Keratinocyte (primary cell): ENCODE measurements around the gene ZNF888. TPM values are rescaled to one million over a fixed set of nuclear protein-coding genes. Genes with fewer than 3 reads are reported as not detected.

ENCODE experiments used
- DNase-seq: peaks from one replicate; pipeline ENCODE4 v3.0.0-alpha.2; 2011; ENCODE audit warnings: low read depth, missing footprints, low spot score
- FAIRE-seq: peaks from 2 replicates; lab custom pipeline; 2011; peaks lifted over from hg19 to GRCh38; lab: Jason Lieb, UNC
- H2AFZ ChIP-seq: 2 replicates; pipeline ENCODE4 v1.6.0; 2012; ENCODE audit warnings: low read length, control low read depth, inconsistent platforms; ENCODE audit not compliant: control insufficient read depth
- H3K27ac ChIP-seq: 2 replicates; pipeline ENCODE4 v1.5.1; 2011; ENCODE audit warnings: low read length; ENCODE audit not compliant: control insufficient read depth, insufficient read depth
- H3K27me3 ChIP-seq: 3 replicates; pipeline ENCODE4 v1.6.0; 2011; ENCODE audit warnings: low read length; ENCODE audit not compliant: control insufficient read depth, insufficient read depth; ENCODE audit errors: extremely low read depth
- H3K36me3 ChIP-seq, 2 experiments: 2 replicates in 1 of 2; 3 replicates in 1 of 2; pipeline ENCODE4 v1.5.1; 2011; ENCODE audit warnings: low read length in 2 of 2, mild to moderate bottlenecking in 1 of 2; ENCODE audit not compliant: control insufficient read depth in 2 of 2, insufficient read depth in 2 of 2; ENCODE audit errors: extremely low read depth in 1 of 2
- H3K4me1 ChIP-seq: 3 replicates; pipeline ENCODE4 v1.5.1; 2011; ENCODE audit warnings: low read length; ENCODE audit not compliant: control insufficient read depth, insufficient read depth; ENCODE audit errors: extremely low read depth
- H3K4me2 ChIP-seq: 3 replicates; pipeline ENCODE4 v1.6.0; 2011; ENCODE audit warnings: low read depth, low read length; ENCODE audit not compliant: control insufficient read depth, insufficient read depth; ENCODE audit errors: extremely low read depth
- H3K4me3 ChIP-seq, 3 experiments: fragments of 200-600 bp in 1 of 3; sonication (generic) in 1 of 3; 2 replicates in 2 of 3; 3 replicates in 1 of 3; pipeline ENCODE4 v1.5.1; 2011 to 2016; ENCODE audit warnings: low read length in 3 of 3, mild to moderate bottlenecking in 3 of 3, control low read depth in 2 of 3, inconsistent platforms in 1 of 3, low read depth in 1 of 3, mixed read lengths in 1 of 3, mixed run types in 1 of 3, moderate library complexity in 1 of 3; ENCODE audit not compliant: control insufficient read depth in 2 of 3, insufficient read depth in 2 of 3; ENCODE audit errors: extremely low read depth in 1 of 3
- H3K79me2 ChIP-seq: 2 replicates; pipeline ENCODE4 v1.6.0; 2012; ENCODE audit warnings: low read length; ENCODE audit not compliant: control insufficient read depth, insufficient read depth
- H3K9ac ChIP-seq: 3 replicates; pipeline ENCODE4 v1.6.0; 2011; ENCODE audit warnings: low read length; ENCODE audit not compliant: control insufficient read depth, insufficient read depth; ENCODE audit errors: extremely low read depth
- H3K9me1 ChIP-seq: 3 replicates; pipeline ENCODE4 v1.6.0; 2011; ENCODE audit warnings: low read length; ENCODE audit not compliant: control insufficient read depth, insufficient read depth; ENCODE audit errors: extremely low read depth
- H3K9me3 ChIP-seq: 2 replicates; pipeline ENCODE4 v1.5.1; 2012; ENCODE audit warnings: low read depth, low read length; ENCODE audit not compliant: control insufficient read depth
- H4K20me1 ChIP-seq: 3 replicates; pipeline ENCODE4 v1.6.0; 2011; ENCODE audit warnings: low read length; ENCODE audit not compliant: control insufficient read depth, insufficient read depth; ENCODE audit errors: extremely low read depth
- CTCF ChIP-seq, 3 experiments: IDR thresholded peaks in 1 of 3; conservative IDR thresholded peaks in 1 of 3; optimal IDR thresholded peaks in 1 of 3; 2 replicates in 2 of 3; 3 replicates in 1 of 3; pipeline versions ENCODE3 to v1.5.1; 2011; ENCODE audit warnings: low read length in 3 of 3, mild to moderate bottlenecking in 3 of 3, moderate library complexity in 2 of 3, control low read depth in 1 of 3, inconsistent platforms in 1 of 3; ENCODE audit not compliant: insufficient read depth in 2 of 3; ENCODE audit errors: extremely low read depth in 1 of 3
- EZH2 ChIP-seq: IDR thresholded peaks from one replicate; pipeline ENCODE4 v1.6.1; 2012; ENCODE audit warnings: inconsistent platforms, mild to moderate bottlenecking, low read length, moderate library complexity
- dilution Hi-C: fragments of 300-500 bp; cut with MboI; formaldehyde crosslinking; loops from one replicate; pipeline ENCODE4 v1.7.0; 2020; ENCODE audit warnings: low sequenced_read_pairs; ENCODE audit not compliant: extremely low pct_ligation_motif_present
- polyA plus RNA-seq, 5 experiments: library from polyadenylated mRNA; depleted of rRNA in 3 of 5; stranded (reverse) in 3 of 5; stranded (forward) in 1 of 5; unstranded in 1 of 5; fragments of >200 nt; gene quantifications; 1 replicate in 1 of 5; 2 replicates in 3 of 5; 3 replicates in 1 of 5; pipeline versions ENCODE4 v1.2.1 to v1.2.3, GENCODE V29; 2011 to 2012; ENCODE audit warnings: missing spikeins in 2 of 5, low read depth in 1 of 5, low replicate concordance in 1 of 5

Gene ZNF888
- polyA plus RNA-seq, 1 donor (not counting 4 experiments of a cell fraction or from before 2014, with no cell fraction given): 3.1 TPM

GRCh38 chr19:52963247-52963618, 40.0 kb upstream of the ZNF888 start:
- TF ChIP-seq EZH2 (no peak), CTCF (optimal IDR thresholded peaks at IDR 0.05 in 1 of 3, IDR thresholded peaks at IDR 0.05 in 1 of 3, conservative IDR thresholded peaks at IDR 0.05 in 1 of 3; ENCODE audit: extremely low read depth in 1 of 3, insufficient read depth in 2 of 3, low read length in 3 of 3) (no peak)
- dilution Hi-C loops: no loop called here
- FAIRE-seq (no peak), DNase-seq (no peak)
- Histone ChIP-seq H3K9me3 (peaks cover 6% of the 10 kb centered on the region), H3K4me1 (peaks cover 11% of the 10 kb centered on the region), H3K27ac (peak overlapping the region; percentile 33), H3K79me2 (peaks cover 15% of the 10 kb centered on the region), H3K9me1 (no peaks in the 10 kb centered on the region), H3K27me3 (no peaks in the 10 kb centered on the region), H3K9ac (peak overlapping the region; percentile 62), H2AFZ (peak overlapping the region; percentile 93), H3K4me3 (peak overlapping the region; percentile 75 to 84 (median 78)), H3K4me2 (peak overlapping the region; percentile 90), H4K20me1 (no peaks in the 10 kb centered on the region), H3K36me3 (peaks cover 0 to 3% of the 10 kb centered on the region in 2 experiments)

GRCh38 chr19:52962394-52963246, 39.4 kb upstream of the ZNF888 start, which contains the start of gene ZNF816:
Gene ZNF816, minus strand, starts transcription at chr19:52962881. Its CDS starts 6,792 bp downstream, at chr19:52956089.
- Histone ChIP-seq H3K4me2 (peak within 1 kb of the TSS; percentile 90), H3K27ac (peak within 1 kb of the TSS; percentile 57), H3K9me1 (no peaks in the 10 kb centered on the region), H3K9me3 (peaks cover 6% of the 10 kb centered on the region), H3K4me1 (peaks cover 17% of the 10 kb centered on the region), H3K4me3 (peak within 1 kb of the TSS; percentile 77 to 84 (median 78)), H3K36me3 (peaks cover 0 to 3% of the 10 kb centered on the region in 2 experiments), H4K20me1 (no peaks in the 10 kb centered on the region), H3K79me2 (peaks cover 15% of the 10 kb centered on the region), H2AFZ (peak within 1 kb of the TSS; percentile 93), H3K27me3 (no peaks in the 10 kb centered on the region), H3K9ac (peak within 1 kb of the TSS; percentile 79)
- DNase-seq (peak; percentile 50), FAIRE-seq (peak; percentile 29)
- no peak for TF ChIP-seq EZH2
- no peak for TF ChIP-seq CTCF (optimal IDR thresholded peaks at IDR 0.05 in 1 of 3, IDR thresholded peaks at IDR 0.05 in 1 of 3, conservative IDR thresholded peaks at IDR 0.05 in 1 of 3; ENCODE audit: extremely low read depth in 1 of 3, insufficient read depth in 2 of 3, low read length in 3 of 3)
- dilution Hi-C loops: no loop called here
